SK-N-SH (cell line): ENCODE measurements around the gene RBBP8. TPM values are rescaled to one million over a fixed set of nuclear protein-coding genes. Genes with fewer than 3 reads are reported as not detected.

Source experiments
- CTCF ChIA-PET: fragments of 300-600, 350-600 bp; formaldehyde crosslinking; extraction: SDS; loops from one replicate; lab custom pipeline; 2021; lab: Yijun Ruan, JAX
- POLR2A ChIA-PET: fragments of 350-600 bp; sonication (Branson Sonifier 250); formaldehyde crosslinking; extraction: SDS; loops from one replicate; lab custom pipeline; 2020; ENCODE audit warnings: antibody characterized with exemption, inconsistent platforms; lab: Yijun Ruan, JAX
- DNase-seq: peaks from one replicate; pipeline ENCODE4 v3.0.0; 2012
- H2AFZ ChIP-seq: fragments of 200-600 bp; sonication (generic); 2 replicates; pipeline ENCODE4 v1.8.1; 2016; ENCODE audit warnings: antibody characterized with exemption, mild to moderate bottlenecking, low read depth
- H3F3A ChIP-seq: fragments of 200-600 bp; sonication (generic); replicated peaks from 2 replicates; pipeline ENCODE3; 2016; ENCODE audit warnings: antibody characterized with exemption, mild to moderate bottlenecking; ENCODE audit not compliant: insufficient read depth
- H3K27ac ChIP-seq, 2 experiments: fragments of 200-500 bp in 1 of 2; fragments of 200-600 bp in 1 of 2; sonication (Bioruptor generic) in 1 of 2; sonication (generic), shearing (Covaris generic) in 1 of 2; 2 replicates each; pipeline versions ENCODE4 v1.5.1 to v1.6.1; 2014 to 2016; ENCODE audit warnings: low read depth in 2 of 2, inconsistent platforms in 1 of 2, low read length in 1 of 2, mild to moderate bottlenecking in 1 of 2, mixed read lengths in 1 of 2
- H3K27me3 ChIP-seq: fragments of 200-600 bp; sonication (generic), shearing (Covaris generic); 2 replicates; pipeline ENCODE4 v1.6.1; 2016; ENCODE audit warnings: mixed run types; ENCODE audit not compliant: insufficient read depth
- H3K36me3 ChIP-seq, 2 experiments: fragments of 200-500 bp in 1 of 2; fragments of 200-600 bp in 1 of 2; sonication (Bioruptor generic) in 1 of 2; sonication (generic) in 1 of 2; replicated peaks in 1 of 2; 2 replicates each; pipeline versions ENCODE3 to v1.5.1; 2014 to 2016; ENCODE audit warnings: low read length in 1 of 2, mild to moderate bottlenecking in 1 of 2; ENCODE audit not compliant: insufficient read depth in 2 of 2, control insufficient read depth in 1 of 2
- H3K4me1 ChIP-seq, 2 experiments: fragments of 200-500 bp in 1 of 2; fragments of 200-600 bp in 1 of 2; sonication (Bioruptor generic) in 1 of 2; sonication (generic), shearing (Covaris generic) in 1 of 2; 2 replicates each; pipeline versions ENCODE4 v1.5.1 to v1.6.1; 2014 to 2016; ENCODE audit warnings: low read depth in 1 of 2, low read length in 1 of 2, mixed run types in 1 of 2; ENCODE audit not compliant: insufficient read depth in 2 of 2, control insufficient read depth in 1 of 2
- H3K4me2 ChIP-seq: fragments of 200-600 bp; sonication (generic), shearing (Covaris generic); 2 replicates; pipeline ENCODE4 v1.6.1; 2017; ENCODE audit warnings: mixed run types
- H3K4me3 ChIP-seq, 2 experiments: fragments of 200-500 bp in 1 of 2; fragments of 200-600 bp in 1 of 2; sonication (Bioruptor generic) in 1 of 2; sonication (generic), shearing (Covaris generic) in 1 of 2; 2 replicates each; pipeline versions ENCODE4 v1.5.1 to v1.8.1; 2014 to 2016; ENCODE audit warnings: low read depth in 2 of 2, inconsistent platforms in 1 of 2, low read length in 1 of 2, mild to moderate bottlenecking in 1 of 2, mixed read lengths in 1 of 2, moderate library complexity in 1 of 2
- H3K79me2 ChIP-seq: fragments of 200-600 bp; sonication (generic); 2 replicates; pipeline ENCODE4 v1.8.1; 2017; ENCODE audit warnings: mild to moderate bottlenecking; ENCODE audit not compliant: insufficient read depth
- H3K9ac ChIP-seq: fragments of 200-600 bp; sonication (generic); 2 replicates; pipeline ENCODE4 v1.6.1; 2017; ENCODE audit warnings: mixed run types
- H3K9me2 ChIP-seq: fragments of 200-600 bp; sonication (generic); 2 replicates; pipeline ENCODE4 v1.6.1; 2017; ENCODE audit warnings: mixed run types
- H3K9me3 ChIP-seq: fragments of 200-600 bp; sonication (generic); 2 replicates; pipeline ENCODE4 v1.6.1; 2017; ENCODE audit warnings: mixed run types, mild to moderate bottlenecking, moderate library complexity
- H4K20me1 ChIP-seq: fragments of 200-600 bp; sonication (generic); 2 replicates; pipeline ENCODE4 v1.6.1; 2017; ENCODE audit warnings: mild to moderate bottlenecking, mixed run types; ENCODE audit not compliant: insufficient read depth
- CTCF ChIP-seq: fragments of 200-600 bp; sonication (generic); IDR thresholded peaks from 2 replicates; pipeline ENCODE4 v1.6.1; 2017; ENCODE audit warnings: antibody characterized with exemption, mild to moderate bottlenecking, moderate library complexity
- ELF1 ChIP-seq: IDR thresholded peaks from 2 replicates; pipeline ENCODE4 v1.4.0; 2012
- EP300 ChIP-seq, 2 experiments: IDR thresholded peaks; 2 replicates each; pipeline versions ENCODE4 v1.4.0 to v1.6.1; 2012; ENCODE audit warnings: borderline replicate concordance in 1 of 2, low read depth in 1 of 2, low read length in 1 of 2
- FOXJ3 ChIP-seq: sonication (generic); formaldehyde crosslinking; IDR thresholded peaks from 2 replicates; pipeline ENCODE4 v1.5.1; 2020; ENCODE audit warnings: mild to moderate bottlenecking, missing genetic modification reagents
- GABPA ChIP-seq: IDR thresholded peaks from 2 replicates; pipeline ENCODE4 v1.4.0; 2012; ENCODE audit warnings: low read depth, mild to moderate bottlenecking
- MAX ChIP-seq: IDR thresholded peaks from 2 replicates; pipeline ENCODE4 v1.4.0; 2012; ENCODE audit warnings: low read depth
- MEF2A ChIP-seq: IDR thresholded peaks from 2 replicates; pipeline ENCODE4 v1.4.0; 2012; ENCODE audit warnings: low read depth, borderline replicate concordance
- NFIC ChIP-seq: IDR thresholded peaks from 2 replicates; pipeline ENCODE4 v1.4.0; 2012; ENCODE audit warnings: borderline replicate concordance
- NRF1 ChIP-seq: IDR thresholded peaks from 2 replicates; pipeline ENCODE4 v1.6.1; 2012; ENCODE audit warnings: low read depth, mild to moderate bottlenecking, low read length
- PBX3 ChIP-seq: IDR thresholded peaks from 2 replicates; pipeline ENCODE4; 2012
- POLR2AphosphoS5 ChIP-seq: IDR thresholded peaks from 2 replicates; pipeline ENCODE4 v1.6.1; 2012; ENCODE audit warnings: low read depth, low read length
- SIN3A ChIP-seq: IDR thresholded peaks from 2 replicates; pipeline ENCODE4 v1.6.1; 2012; ENCODE audit warnings: low read depth, mild to moderate bottlenecking, low read length, moderate library complexity, borderline replicate concordance
- SMC3 ChIP-seq: IDR thresholded peaks from 2 replicates; pipeline ENCODE4 v1.6.1; 2012; ENCODE audit warnings: low read depth, low read length, improper control_type of control experiment
- USF2 ChIP-seq: fragments of 150-350 bp; IDR thresholded peaks from 2 replicates; pipeline ENCODE4 v1.6.1; 2017; ENCODE audit warnings: antibody characterized with exemption, low read length, low read depth, borderline replicate concordance
- ZBTB33 ChIP-seq: IDR thresholded peaks from 2 replicates; pipeline ENCODE4 v1.4.0; 2012; ENCODE audit warnings: low read depth, borderline replicate concordance
- WGBS: methylation state at CpG from one replicate; pipeline ENCODE4 v1.1.6; 2017; ENCODE audit warnings: low lambda C conversion rate; 5-methylcytosine and 5-hydroxymethylcytosine counted together
- polyA plus RNA-seq, 3 experiments: library from polyadenylated mRNA; depleted of rRNA; stranded (reverse); fragments of >200 nt; gene quantifications; 2 replicates each; pipeline ENCODE4 v1.2.3, GENCODE V29; 2012

RBBP8 gene
- polyA plus RNA-seq, 1 of the 3 experiments (the other 2 are of a cell fraction): 9.6 TPM

- TF ChIP-seq CTCF (no peak), EP300 (IDR thresholded peaks at IDR 0.05; ENCODE audit: borderline replicate concordance in 1 of 2, low read depth in 1 of 2, low read length in 1 of 2) (no peak), MAX (no peak), SIN3A (no peak), NRF1 (no peak), POLR2AphosphoS5 (no peak), GABPA (no peak), FOXJ3 (CRISPR knock-in tag) (no peak), ELF1 (no peak)
Measured at GRCh38 chr18:23068011-23068410, 134.9 kb downstream of the RBBP8 start (continued).

- Histone ChIP-seq H3K79me2 (no peaks in the 10 kb centered on the region), H3K4me1 (no peaks in the 10 kb centered on the region), H3K27ac (no peak overlapping the region), H3K9ac (no peak overlapping the region), H3K9me2 (no peaks in the 10 kb centered on the region), H4K20me1 (no peaks in the 10 kb centered on the region), H2AFZ (no peak overlapping the region), H3K27me3 (no peaks in the 10 kb centered on the region), H3K4me2 (no peak overlapping the region), H3K9me3 (no peaks in the 10 kb centered on the region), H3K36me3 (no peaks in the 10 kb centered on the region), H3K4me3 (no peak overlapping the region), H3F3A (no peaks in the 10 kb centered on the region)
- no peak for DNase-seq
- no peak for TF ChIP-seq MAX
- no peak for TF ChIP-seq NFIC
- TF ChIP-seq EP300 (IDR thresholded peaks at IDR 0.05; ENCODE audit: borderline replicate concordance in 1 of 2, low read depth in 1 of 2, low read length in 1 of 2): no peak
- TF ChIP-seq FOXJ3 (CRISPR knock-in tag): no peak
- no peak for TF ChIP-seq SMC3
- no peak for TF ChIP-seq MEF2A
- TF ChIP-seq ZBTB33: no peak
- TF ChIP-seq PBX3: no peak
- TF ChIP-seq USF2: no peak
- ChIA-PET POLR2A (no interaction called here), CTCF (no interaction called here)
- WGBS: 94% methylated on average over 7 of the region's 7 CpGs
Measured at GRCh38 chr18:23068570-23069310, 135.6 kb downstream of the RBBP8 start.
